ENCODE results near the gene SLC43A3.

SLC43A3 gene

DNA sequence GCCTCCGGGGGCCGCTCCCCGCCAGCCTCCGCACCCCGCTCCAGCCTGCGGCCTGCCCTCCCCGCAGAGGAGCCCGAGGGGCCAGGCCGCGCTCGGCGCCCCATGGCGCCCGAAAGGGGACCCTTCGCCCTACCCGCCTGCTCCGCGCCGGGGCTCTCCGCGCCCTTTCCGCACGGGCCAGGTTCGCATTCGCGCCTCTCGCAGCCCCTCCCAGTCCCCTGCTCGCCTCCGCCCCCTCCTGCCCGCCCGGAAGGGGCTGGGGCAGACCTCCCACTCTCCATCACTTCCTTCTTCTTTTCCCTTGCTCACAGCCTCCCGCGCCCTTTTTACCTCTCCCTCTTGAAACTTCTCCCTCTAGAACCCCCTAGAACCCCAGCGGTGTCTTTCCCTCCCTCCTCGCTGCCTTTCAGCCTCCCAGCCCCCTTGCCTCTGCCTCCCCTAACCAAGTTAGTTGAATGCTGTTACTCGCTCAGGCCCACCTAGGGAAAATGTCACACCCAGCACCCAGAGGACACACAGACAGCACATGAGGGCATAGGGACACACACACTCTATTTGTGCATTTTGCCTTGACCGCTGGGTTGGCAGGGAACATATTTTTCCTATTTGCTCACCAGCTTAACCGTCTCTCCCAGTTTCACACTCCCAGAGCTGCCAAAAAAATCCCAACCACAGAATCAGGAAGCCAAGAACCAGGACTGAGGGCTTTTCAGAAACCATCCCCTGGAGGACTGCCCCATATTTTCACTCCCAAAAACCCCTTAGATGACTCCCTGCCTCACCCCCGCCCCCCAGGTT is at the start of gene SLC43A3:
Gene SLC43A3 (minus strand): TSS at position 193 of the 798 bp plus-strand sequence. CDS start 949 bp downstream, outside the sequence.
- DNase-seq, result no peak

GRCh38 chr11:57476047-57476756 is 49.3 kb upstream of the SLC43A3 start:
- DNase-seq, result no peak

DNA sequence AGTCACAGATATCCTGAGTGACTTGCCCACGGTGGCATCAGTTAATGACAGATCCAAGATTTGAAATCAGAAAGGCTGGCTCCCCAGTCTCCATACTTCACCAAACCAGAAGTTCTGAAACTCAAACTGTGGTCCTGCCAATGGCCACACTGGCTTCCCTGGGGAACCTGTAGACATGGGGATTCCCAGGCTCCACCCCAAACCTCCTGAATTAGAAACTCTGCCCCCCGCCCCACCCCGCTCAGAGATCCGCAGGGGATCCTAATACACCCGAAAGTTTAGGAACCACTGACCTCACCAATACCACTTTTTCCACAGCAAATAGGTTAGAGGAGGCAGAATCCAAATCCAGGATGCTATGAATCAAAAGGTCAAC is 48.7 kb upstream of the SLC43A3 start:
- no peak for DNase-seq

- DNase-seq, result no peak
These were observed 48.3 kb upstream of the SLC43A3 start for GRCh38 chr11:57475191-57475590.

- DNase-seq, result no peak
These were observed 47.8 kb upstream of the SLC43A3 start for GRCh38 chr11:57474803-57475115.

- no peak for DNase-seq
These were observed 47.3 kb upstream of the SLC43A3 start for GRCh38 chr11:57474017-57474802.

DNA sequence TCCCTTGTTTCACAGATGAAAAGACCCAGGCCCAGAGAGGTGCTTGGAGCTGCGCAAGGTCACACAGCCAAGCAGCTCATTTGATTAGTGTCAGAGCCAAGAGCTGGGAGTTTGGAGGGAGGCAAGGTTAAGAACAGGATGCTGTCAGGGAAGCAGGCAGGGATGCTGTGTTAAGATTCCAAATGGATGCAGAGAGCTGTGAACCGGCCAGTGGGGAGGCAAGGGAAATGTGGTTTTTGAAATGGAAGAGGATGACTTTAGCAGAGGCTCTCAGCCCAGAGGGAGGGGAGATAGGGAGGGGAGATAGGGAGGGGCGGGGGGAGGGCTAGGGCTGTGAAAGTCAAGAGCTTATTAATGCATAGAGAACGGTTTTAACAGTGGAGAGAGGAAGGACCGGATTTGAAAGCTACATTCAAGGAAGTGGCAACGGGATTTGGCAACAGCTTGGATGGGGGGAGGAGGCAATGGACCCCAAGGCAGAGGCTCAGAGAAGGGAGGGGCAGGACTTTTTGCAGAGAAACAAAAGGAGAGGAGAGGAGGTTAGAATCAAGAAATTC is 46.4 kb upstream of the SLC43A3 start:
- peak; percentile 34 to 45 for DNase-seq

DNA sequence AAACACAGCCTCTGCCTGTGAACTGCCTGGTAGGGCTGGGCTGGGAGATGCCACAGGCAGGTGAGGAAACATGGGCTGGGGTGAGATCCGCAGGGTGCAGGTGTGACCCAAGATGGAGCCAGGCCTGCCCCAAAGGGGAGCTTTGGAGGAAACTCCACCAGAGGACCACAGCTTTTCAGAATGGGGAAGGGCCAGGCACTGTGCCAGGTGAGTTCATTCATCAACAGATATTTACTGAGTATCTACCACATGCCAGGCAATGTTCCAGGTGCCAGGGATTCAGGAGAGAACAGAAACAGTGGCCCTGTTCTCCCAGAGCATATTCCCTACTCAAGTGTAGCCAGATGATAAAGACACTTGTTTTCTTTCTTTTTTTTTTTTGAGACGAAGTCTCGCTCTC is 44.6 kb upstream of the SLC43A3 start:
- no peak for DNase-seq

GRCh38 chr11:57469268-57469667 is 42.3 kb upstream of the SLC43A3 start:
- no peak for DNase-seq

DNA sequence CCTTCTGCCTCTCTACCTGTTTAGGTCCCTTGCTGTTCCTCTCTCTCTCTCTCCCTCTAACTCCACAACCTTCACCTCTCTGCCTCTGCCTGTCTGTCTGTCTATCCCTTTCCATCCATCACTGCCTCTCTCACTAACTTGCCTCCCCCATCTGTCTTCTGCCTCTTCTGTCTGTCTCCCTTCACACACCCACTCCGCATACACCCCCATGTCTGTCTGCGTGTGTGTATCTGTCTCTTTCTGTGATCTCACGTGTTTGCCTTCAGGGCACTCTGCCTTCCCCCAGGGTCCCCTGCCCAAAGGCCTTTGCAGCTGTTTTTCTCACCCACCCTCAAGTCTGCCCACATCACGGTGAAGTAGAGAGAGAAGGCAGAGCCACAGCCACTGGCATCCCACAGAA is 41.4 kb upstream of the SLC43A3 start:
- DNase-seq, result no peak

GRCh38 chr11:57467508-57468157 is 40.7 kb upstream of the SLC43A3 start:
- DNase-seq, result no peak

DNA sequence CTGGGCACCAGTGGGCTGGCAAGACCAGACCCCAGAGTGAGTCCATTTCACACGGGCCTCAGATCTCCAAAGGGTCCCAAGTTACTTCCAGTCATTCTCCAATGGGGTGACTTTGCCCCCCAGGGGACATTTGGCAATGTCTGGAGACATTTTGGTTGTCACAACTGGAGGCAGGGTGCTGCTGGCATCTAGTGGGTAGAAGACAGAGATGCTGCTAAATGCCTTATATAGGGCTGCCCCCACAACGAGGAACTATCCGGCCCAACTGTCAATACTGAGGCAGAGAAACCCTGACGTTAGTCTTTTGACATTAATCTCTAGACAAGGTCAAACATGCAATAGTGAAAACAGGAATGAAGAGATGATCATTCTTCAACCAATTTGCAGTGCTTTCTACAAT is 39.8 kb upstream of the SLC43A3 start:
- no peak for DNase-seq

- no peak for DNase-seq
These were observed 37.7 kb upstream of the SLC43A3 start for GRCh38 chr11:57464539-57465181.

DNA sequence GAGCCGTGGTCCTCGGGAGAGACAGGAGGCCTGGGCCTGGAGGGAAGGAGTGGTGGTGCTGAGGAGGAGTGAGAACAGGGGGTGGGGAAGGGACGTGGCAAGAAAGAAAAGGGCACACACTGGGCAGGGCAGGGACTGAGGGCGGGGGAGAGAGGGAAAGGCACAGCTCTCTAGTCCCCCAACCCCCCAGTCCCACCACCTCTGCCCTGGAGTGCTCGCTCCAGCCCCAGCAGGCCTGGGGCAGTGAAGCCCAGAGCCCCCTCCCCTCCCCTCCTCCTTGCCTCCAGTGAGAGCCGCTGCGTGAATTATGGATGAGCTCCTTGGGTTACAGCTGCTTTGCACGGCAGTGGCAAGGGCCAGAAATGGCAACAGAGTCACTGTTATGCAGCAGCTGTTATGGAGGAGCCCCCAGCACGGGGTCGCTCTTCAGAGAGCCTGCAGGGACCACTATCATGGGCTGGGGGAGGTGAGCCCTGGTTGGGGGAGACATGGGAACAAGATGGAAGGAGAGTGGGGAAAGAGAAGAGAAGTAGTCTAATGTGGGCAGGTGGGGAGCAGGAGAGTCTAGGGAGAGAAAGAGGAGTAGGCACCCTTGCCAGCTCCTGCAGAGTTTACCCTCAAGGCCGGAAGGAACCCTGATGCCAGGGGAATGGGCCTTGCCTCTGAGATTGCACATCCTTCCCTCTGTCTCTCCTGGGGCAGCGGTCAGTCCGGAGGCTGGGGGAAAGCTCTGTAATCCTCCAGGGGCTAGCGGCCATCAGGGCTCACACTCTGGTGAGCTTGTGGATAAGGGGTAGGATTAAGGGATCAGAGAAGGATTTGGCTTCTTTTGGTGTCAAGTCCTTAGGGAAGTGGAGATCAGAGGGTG is 37.0 kb upstream of the SLC43A3 start:
- DNase-seq, result peak in 1 of 2 experiments; percentile 53

DNA sequence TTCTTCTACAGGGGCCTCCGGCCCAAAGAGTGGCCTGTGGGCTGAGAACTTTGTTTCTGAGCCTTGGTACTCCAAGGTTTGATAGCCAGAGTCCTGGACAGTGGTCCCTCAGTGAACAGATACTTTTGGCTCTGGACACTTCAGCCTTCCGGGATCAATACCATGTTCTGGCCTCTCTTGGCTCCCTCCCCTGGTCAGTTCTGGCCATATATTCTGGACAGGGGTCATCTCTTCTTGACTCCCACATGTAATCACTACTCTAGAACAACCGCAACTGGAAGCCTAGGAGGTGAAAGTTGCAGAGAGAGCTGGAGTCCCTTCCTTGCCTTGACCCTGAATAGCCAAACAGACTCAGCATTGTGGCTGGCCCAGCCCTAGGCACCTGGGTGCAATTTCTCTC is 35.7 kb upstream of the SLC43A3 start:
- DNase-seq, result no peak

DNA sequence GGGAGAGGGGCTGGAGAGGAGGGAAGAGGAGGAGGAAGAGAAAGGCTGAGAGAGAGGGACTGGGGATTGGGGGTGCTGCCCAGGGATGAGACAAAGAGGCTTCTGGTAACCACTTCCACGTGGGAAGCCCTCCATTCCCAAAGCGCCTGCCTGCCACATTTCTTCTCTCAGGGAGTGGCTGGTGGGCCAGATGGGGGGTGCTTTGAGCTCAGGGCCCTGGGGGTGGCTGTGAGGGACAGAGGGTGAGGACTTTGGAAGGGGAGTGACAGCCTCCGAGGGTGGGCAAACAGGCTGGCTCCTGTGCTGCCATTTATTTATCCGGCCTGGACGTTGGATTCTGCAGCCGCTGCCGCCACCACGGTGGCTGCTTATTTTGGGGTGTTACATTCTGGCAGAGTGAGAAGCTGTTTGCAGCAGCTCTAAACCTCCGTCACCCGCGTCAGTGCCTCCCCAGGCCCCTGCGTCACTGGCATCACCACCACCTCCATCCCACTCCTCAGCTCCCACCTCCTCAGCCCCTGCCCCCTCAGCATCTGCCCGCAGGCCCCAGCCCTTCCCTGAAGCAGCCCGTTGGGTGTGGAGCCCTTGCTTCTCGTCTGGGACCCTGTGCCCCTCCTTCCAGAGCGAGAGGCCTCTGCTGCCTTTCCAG is 35.0 kb upstream of the SLC43A3 start:
- no peak for DNase-seq

- DNase-seq, result peak in 1 of 2 experiments; percentile 46
These were observed 34.1 kb upstream of the SLC43A3 start for GRCh38 chr11:57460758-57461749.

DNA sequence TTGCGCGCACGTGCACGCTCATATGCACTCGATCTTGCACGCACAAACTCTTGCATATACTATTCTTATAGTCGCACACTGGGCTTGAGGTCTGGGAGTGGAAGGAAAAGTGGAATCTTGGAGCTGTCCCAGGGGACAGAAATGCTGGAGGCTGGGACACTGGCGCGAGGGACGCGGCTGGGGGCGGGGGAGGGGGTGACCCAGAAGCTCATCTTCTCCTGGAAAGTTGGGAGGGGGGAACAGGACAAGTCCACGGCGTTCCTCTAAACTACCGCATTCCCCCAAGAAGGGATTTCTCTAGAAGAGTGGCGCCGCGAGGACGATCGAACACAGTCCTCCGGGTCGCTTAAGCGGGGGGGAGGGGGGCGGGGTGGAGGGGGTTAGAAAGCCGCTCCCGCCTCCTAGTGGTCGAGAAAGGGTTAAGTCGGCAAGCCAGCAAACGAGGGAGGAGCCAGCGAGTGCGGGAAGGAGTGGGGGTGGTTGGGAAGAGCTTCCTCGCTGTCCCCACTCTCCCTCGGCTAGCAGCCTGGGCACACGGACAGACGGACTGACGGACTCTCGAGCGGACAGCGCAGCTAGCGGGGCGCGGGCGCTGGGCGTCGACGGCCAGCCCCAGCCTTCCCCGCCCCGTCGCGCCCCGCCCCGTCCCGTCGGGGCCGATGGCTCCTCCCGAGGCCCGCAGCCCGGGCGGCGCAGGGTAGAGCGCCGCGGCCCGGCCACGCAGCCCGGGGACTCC is 33.3 kb upstream of the SLC43A3 start, which contains the start of gene RTN4RL2:
Gene RTN4RL2 (plus strand): TSS at position 507 of the 736 bp plus-strand sequence. CDS start 338 bp downstream, outside the sequence.
- peak; percentile 72 to 75 for DNase-seq

Measured in NCI-H524 (cell line).